Measurements from ENCODE around the gene IPO11.

IPO11 gene

GRCh38 chr5:62588668-62589067 lies 176.1 kb downstream of the IPO11 start:
- TF ChIP-seq MAX (IDR thresholded peaks at IDR 0.05; ENCODE audit: low read depth, low read length) (no peak), MYC (IDR thresholded peaks at IDR 0.05; ENCODE audit: low read depth, low read length) (no peak), POLR2A (IDR thresholded peaks at IDR 0.05; ENCODE audit: extremely low read depth, insufficient read length) (no peak), CTCF (IDR thresholded peaks at IDR 0.05; ENCODE audit: low read depth, low read length) (no peak)
- H3K4me3 ChIP-seq (ENCODE audit: low read depth, low read length) = no peak overlapping the region
- DNase-seq (ENCODE audit: low read depth) = no peak

GRCh38 chr5:62589504-62589903 lies 176.9 kb downstream of the IPO11 start:
- no peak for DNase-seq (ENCODE audit: low read depth)
- TF ChIP-seq MAX (IDR thresholded peaks at IDR 0.05; ENCODE audit: low read depth, low read length) = no peak
- no peak overlapping the region for H3K4me3 ChIP-seq (ENCODE audit: low read depth, low read length)

- TF ChIP-seq CTCF (IDR thresholded peaks at IDR 0.05; ENCODE audit: low read depth, low read length) (no peak), MAX (IDR thresholded peaks at IDR 0.05; ENCODE audit: low read depth, low read length) (no peak)
- DNase-seq (ENCODE audit: low read depth) = no peak
- H3K4me3 ChIP-seq (ENCODE audit: low read depth, low read length) = no peak overlapping the region
Observed at GRCh38 chr5:62590387-62590786, 177.8 kb downstream of the IPO11 start.

- DNase-seq (ENCODE audit: low read depth) = peak; percentile 54
- no peak for TF ChIP-seq CTCF (IDR thresholded peaks at IDR 0.05; ENCODE audit: low read depth, low read length)
- no peak overlapping the region for H3K4me3 ChIP-seq (ENCODE audit: low read depth, low read length)
Observed at GRCh38 chr5:62592558-62592957, 180.0 kb downstream of the IPO11 start.

DNA sequence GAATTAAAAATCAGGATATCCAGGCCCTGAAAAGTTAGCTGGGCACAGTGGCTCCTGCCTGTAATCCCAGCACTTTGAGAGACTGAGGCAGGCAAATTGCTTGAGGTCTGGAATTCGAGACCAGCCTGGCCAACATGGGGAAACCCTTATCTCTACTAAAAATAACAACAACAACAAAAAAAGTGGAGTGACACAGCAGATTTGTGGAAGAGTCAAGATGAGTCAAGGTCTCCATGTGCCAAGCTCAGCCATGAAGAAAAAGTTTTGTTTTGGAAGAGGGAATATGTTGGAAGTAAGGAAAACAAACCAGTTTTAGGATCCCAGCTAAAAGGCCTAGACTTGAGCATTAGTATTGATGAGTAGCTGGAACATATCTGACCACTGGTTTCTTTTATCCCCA lies 180.8 kb downstream of the IPO11 start:
- no peak overlapping the region for H3K4me3 ChIP-seq (ENCODE audit: low read depth, low read length)
- no peak for DNase-seq (ENCODE audit: low read depth)
- TF ChIP-seq CTCF (IDR thresholded peaks at IDR 0.05; ENCODE audit: low read depth, low read length) (no peak), MAX (IDR thresholded peaks at IDR 0.05; ENCODE audit: low read depth, low read length) (no peak), MYC (IDR thresholded peaks at IDR 0.05; ENCODE audit: low read depth, low read length) (no peak), POLR2A (IDR thresholded peaks at IDR 0.05; ENCODE audit: extremely low read depth, insufficient read length) (no peak)

- DNase-seq (ENCODE audit: low read depth) = no peak
Observed at GRCh38 chr5:62594364-62594984, 181.9 kb downstream of the IPO11 start.

More at GRCh38 chr5:62594364-62594984, 181.9 kb downstream of the IPO11 start:
- TF ChIP-seq MYC (IDR thresholded peaks at IDR 0.05; ENCODE audit: low read depth, low read length) = no peak
- TF ChIP-seq MAX (IDR thresholded peaks at IDR 0.05; ENCODE audit: low read depth, low read length) = no peak
- TF ChIP-seq POLR2A (IDR thresholded peaks at IDR 0.05; ENCODE audit: extremely low read depth, insufficient read length) = no peak
- TF ChIP-seq CTCF (IDR thresholded peaks at IDR 0.05; ENCODE audit: low read depth, low read length) = no peak
- no peak overlapping the region for H3K4me3 ChIP-seq (ENCODE audit: low read depth, low read length)
